H1 (cell line): ENCODE results near the gene HEPHL1. TPM values are rescaled to one million over a fixed set of nuclear protein-coding genes. Genes with fewer than 3 reads are reported as not detected.
A peak's percentile ranks its signal among the peaks of the same experiment; 100 is the strongest.

ENCODE experiments used
- CTCF ChIA-PET: fragments of 300-600 bp; sonication (Branson Sonifier 250); formaldehyde crosslinking; loops from one replicate; lab custom pipeline; 2021; ENCODE audit not compliant: partially characterized antibody; lab: Charles Lee
- POLR2A ChIA-PET: fragments of 300-600 bp; sonication (Branson Sonifier 250); formaldehyde crosslinking; loops from one replicate; lab custom pipeline; 2021; ENCODE audit warnings: inconsistent platforms; ENCODE audit not compliant: partially characterized antibody; lab: Charles Lee
- DNase-seq, 2 experiments: peaks; one replicate each; pipeline versions ENCODE4 v3.0.0 to v3.0.0-alpha.2; 2010 to 2022; ENCODE audit warnings: low spot score in 2 of 2, low read depth in 1 of 2, mixed read lengths in 1 of 2
- FAIRE-seq: peaks from 2 replicates; lab custom pipeline; 2011; peaks lifted over from hg19 to GRCh38; lab: Jason Lieb, UNC
- H2AFZ ChIP-seq: 2 replicates; pipeline ENCODE4 v1.8.1; 2012; ENCODE audit warnings: low read length, inconsistent platforms
- H2AK5ac ChIP-seq: 2 replicates; pipeline ENCODE4 v1.6.1; 2013; ENCODE audit warnings: low read depth, low read length
- H2BK120ac ChIP-seq: replicated peaks from 2 replicates; pipeline ENCODE3; 2013; ENCODE audit warnings: low read depth, low read length, inconsistent platforms
- H2BK12ac ChIP-seq: 2 replicates; pipeline ENCODE4 v1.6.1; 2013; ENCODE audit warnings: low read depth, low read length
- H2BK15ac ChIP-seq: 2 replicates; pipeline ENCODE4 v1.6.1; 2013; ENCODE audit warnings: low read length
- H2BK20ac ChIP-seq: 2 replicates; pipeline ENCODE4 v1.6.1; 2013; ENCODE audit warnings: low read length
- H2BK5ac ChIP-seq: 2 replicates; pipeline ENCODE4 v1.6.1; 2013; ENCODE audit warnings: low read depth, low read length
- H3K14ac ChIP-seq: 2 replicates; pipeline ENCODE4 v1.6.1; 2013; ENCODE audit warnings: inconsistent platforms; ENCODE audit not compliant: insufficient read length
- H3K18ac ChIP-seq: 2 replicates; pipeline ENCODE4 v1.6.1; 2013; ENCODE audit warnings: low read length; ENCODE audit errors: extremely low read depth
- H3K23ac ChIP-seq: 2 replicates; pipeline ENCODE4 v1.6.1; 2013; ENCODE audit warnings: inconsistent platforms; ENCODE audit not compliant: insufficient read length
- H3K23me2 ChIP-seq: 2 replicates; pipeline ENCODE4 v1.6.1; 2013; ENCODE audit warnings: low read depth, low read length
- H3K27ac ChIP-seq: 2 replicates; pipeline ENCODE4 v1.6.1; 2011; ENCODE audit warnings: low read depth, low read length, inconsistent platforms
- H3K27me3 ChIP-seq, 4 experiments: replicated peaks in 1 of 4; 1 replicate in 1 of 4; 2 replicates in 3 of 4; pipeline versions ENCODE4 v1.6.1 to v1.8.1; 2011 to 2013; ENCODE audit warnings: low read length in 3 of 4, mild to moderate bottlenecking in 3 of 4, inconsistent platforms in 2 of 4, mixed read lengths in 2 of 4, moderate library complexity in 1 of 4; ENCODE audit not compliant: control insufficient read depth in 3 of 4, insufficient read depth in 3 of 4; ENCODE audit errors: extremely low read depth in 1 of 4
- H3K36me3 ChIP-seq, 4 experiments: 2 replicates each; pipeline versions ENCODE4 v1.6.1 to v1.8.1; 2011 to 2013; ENCODE audit warnings: mild to moderate bottlenecking in 4 of 4, low read length in 3 of 4, moderate library complexity in 2 of 4, control low read depth in 1 of 4, inconsistent platforms in 1 of 4; ENCODE audit not compliant: insufficient read depth in 4 of 4, control insufficient read depth in 2 of 4
- H3K4ac ChIP-seq: replicated peaks from 2 replicates; pipeline ENCODE3; 2013; ENCODE audit warnings: low read length, low read depth, mixed read lengths, inconsistent platforms; ENCODE audit not compliant: insufficient read length
- H3K4me1 ChIP-seq, 4 experiments: replicated peaks in 1 of 4; 1 replicate in 1 of 4; 2 replicates in 3 of 4; pipeline versions ENCODE4 v1.6.1 to v1.8.1; 2011 to 2013; ENCODE audit warnings: low read length in 3 of 4, inconsistent platforms in 2 of 4, mixed read lengths in 1 of 4; ENCODE audit not compliant: insufficient read depth in 4 of 4, control insufficient read depth in 3 of 4
- H3K4me2 ChIP-seq, 2 experiments: 2 replicates each; pipeline versions ENCODE4 v1.6.1 to v1.8.1; 2011 to 2013; ENCODE audit warnings: low read depth in 2 of 2, low read length in 2 of 2, control low read depth in 1 of 2, inconsistent platforms in 1 of 2, mild to moderate bottlenecking in 1 of 2; ENCODE audit not compliant: insufficient read depth in 1 of 2
- H3K4me3 ChIP-seq, 4 experiments: fragments of 200-600, 300-600 bp in 1 of 4; sonication (generic), shearing (Covaris generic), sonication (Bioruptor Twin) in 1 of 4; 2 replicates each; pipeline versions ENCODE4 v1.5.1 to v1.8.1; 2011 to 2016; ENCODE audit warnings: low read length in 4 of 4, low read depth in 3 of 4, control low read depth in 2 of 4, inconsistent platforms in 2 of 4, mild to moderate bottlenecking in 2 of 4, mixed read lengths in 1 of 4, moderate library complexity in 1 of 4; ENCODE audit not compliant: insufficient read depth in 2 of 4; ENCODE audit errors: extremely low read depth in 1 of 4
- H3K56ac ChIP-seq: replicated peaks from 2 replicates; pipeline ENCODE3; 2013; ENCODE audit warnings: low read depth, mild to moderate bottlenecking, mixed read lengths, low read length, inconsistent platforms; ENCODE audit not compliant: insufficient read length
- H3K79me1 ChIP-seq: 2 replicates; pipeline ENCODE4 v1.6.1; 2013; ENCODE audit warnings: low read depth, low read length, control low read depth
- H3K79me2 ChIP-seq, 2 experiments: 2 replicates each; pipeline versions ENCODE4 v1.6.1 to v1.8.1; 2012 to 2013; ENCODE audit warnings: low read length in 2 of 2, mild to moderate bottlenecking in 2 of 2, inconsistent platforms in 1 of 2; ENCODE audit not compliant: insufficient read depth in 2 of 2, control insufficient read depth in 1 of 2
- H3K9ac ChIP-seq, 4 experiments: replicated peaks in 1 of 4; 1 replicate in 1 of 4; 2 replicates in 3 of 4; pipeline versions ENCODE4 v1.6.1 to v1.8.1; 2011 to 2013; ENCODE audit warnings: low read depth in 3 of 4, low read length in 3 of 4, control low read depth in 2 of 4, mild to moderate bottlenecking in 2 of 4, moderate library complexity in 2 of 4, inconsistent platforms in 1 of 4; ENCODE audit errors: extremely low read depth in 1 of 4
- H3K9me3 ChIP-seq, 2 experiments: 2 replicates each; pipeline versions ENCODE4 v1.6.1 to v1.8.1; 2012 to 2013; ENCODE audit warnings: mild to moderate bottlenecking in 2 of 2, moderate library complexity in 2 of 2, control low read depth in 1 of 2, inconsistent platforms in 1 of 2, low read depth in 1 of 2, low read length in 1 of 2, mixed read lengths in 1 of 2; ENCODE audit not compliant: insufficient read depth in 2 of 2
- H4K20me1 ChIP-seq, 2 experiments: replicated peaks in 1 of 2; 2 replicates each; pipeline versions ENCODE3 to v1.8.1; 2011 to 2013; ENCODE audit warnings: inconsistent platforms in 2 of 2, low read length in 2 of 2, mild to moderate bottlenecking in 1 of 2; ENCODE audit not compliant: insufficient read depth in 2 of 2, control insufficient read depth in 1 of 2
- H4K5ac ChIP-seq: 2 replicates; pipeline ENCODE4 v1.6.1; 2013; ENCODE audit warnings: low read length, low read depth, mixed read lengths, inconsistent platforms; ENCODE audit not compliant: insufficient read length
- H4K8ac ChIP-seq: 2 replicates; pipeline ENCODE4 v1.8.0; 2013; ENCODE audit warnings: mild to moderate bottlenecking, moderate library complexity, low read length, inconsistent platforms; ENCODE audit not compliant: insufficient read depth; ENCODE audit errors: extremely low read depth
- H4K91ac ChIP-seq: replicated peaks from 2 replicates; pipeline ENCODE3; 2013; ENCODE audit warnings: low read length, mixed read lengths, inconsistent platforms; ENCODE audit not compliant: insufficient read length
- ATF3 ChIP-seq: IDR thresholded peaks from 2 replicates; pipeline ENCODE4 v1.6.1; 2011; ENCODE audit warnings: low read depth, mild to moderate bottlenecking, low read length; ENCODE audit not compliant: insufficient read depth
- BACH1 ChIP-seq: IDR thresholded peaks from 2 replicates; pipeline ENCODE4 v1.6.1; 2012; ENCODE audit warnings: low read length, improper control_type of control experiment
- CBX8 ChIP-seq: fragments of 300-800, 300-1000 bp; sonication (generic); IDR thresholded peaks from 2 replicates; pipeline ENCODE4 v1.7.1; 2016; ENCODE audit warnings: low read depth, low read length, borderline replicate concordance
- FOSL1 ChIP-seq: IDR thresholded peaks from 2 replicates; pipeline ENCODE4 v1.6.1; 2011; ENCODE audit warnings: mild to moderate bottlenecking, low read depth, low read length, moderate library complexity; ENCODE audit not compliant: insufficient read depth
- GABPA ChIP-seq: IDR thresholded peaks from 2 replicates; pipeline ENCODE4 v1.6.1; 2011; ENCODE audit warnings: mild to moderate bottlenecking, low read length, moderate library complexity, borderline replicate concordance; ENCODE audit not compliant: insufficient read depth
- GTF2F1 ChIP-seq: IDR thresholded peaks from 2 replicates; pipeline ENCODE4 v1.6.1; 2012; ENCODE audit warnings: low read depth, low read length, improper control_type of control experiment, borderline replicate concordance
- KDM1A ChIP-seq: fragments of 200-600, 300-600 bp; sonication (generic); IDR thresholded peaks from 2 replicates; pipeline ENCODE4 v1.7.1; 2016; ENCODE audit warnings: mild to moderate bottlenecking, low read length, borderline replicate concordance
- MAFK ChIP-seq: IDR thresholded peaks from 2 replicates; pipeline ENCODE4 v1.6.1; 2012; ENCODE audit warnings: low read depth, mild to moderate bottlenecking, improper control_type of control experiment, low read length
- NANOG ChIP-seq: IDR thresholded peaks from 2 replicates; pipeline ENCODE4 v1.6.1; 2011; ENCODE audit warnings: low read length, low read depth, mild to moderate bottlenecking, inconsistent platforms; ENCODE audit not compliant: insufficient read depth, poor library complexity, severe bottlenecking
- NRF1 ChIP-seq: IDR thresholded peaks from 2 replicates; pipeline ENCODE4 v1.6.1; 2011; ENCODE audit warnings: mild to moderate bottlenecking, low read depth, low read length, improper control_type of control experiment
- PHF8 ChIP-seq: fragments of 200-600 bp; sonication (generic); conservative IDR thresholded peaks from 2 replicates; pipeline ENCODE4 v1.7.1; 2012; ENCODE audit warnings: low read depth, mild to moderate bottlenecking, inconsistent platforms, low read length, moderate library complexity
- POU5F1 ChIP-seq: IDR thresholded peaks from 2 replicates; pipeline ENCODE4 v1.6.1; 2011; ENCODE audit warnings: low read depth, mild to moderate bottlenecking, low read length, moderate library complexity
- RXRA ChIP-seq: IDR thresholded peaks from 2 replicates; pipeline ENCODE4 v1.6.1; 2011; ENCODE audit warnings: low read depth, mild to moderate bottlenecking, low read length, moderate library complexity; ENCODE audit not compliant: insufficient read depth
- TCF12 ChIP-seq: IDR thresholded peaks from 2 replicates; pipeline ENCODE4 v1.6.1; 2011; ENCODE audit warnings: low read depth, mild to moderate bottlenecking, low read length
- WGBS, 2 experiments: shearing (Covaris generic) in 1 of 2; methylation state at CpG; one replicate each; pipeline versions ENCODE4 v1.1.6 to v1.1.7; 2013 to 2015; ENCODE audit warnings: low lambda C conversion rate in 2 of 2, mixed read lengths in 2 of 2, inconsistent platforms in 1 of 2, low coverage in 1 of 2, missing lambda C conversion rate in 1 of 2; ENCODE audit not compliant: insufficient replicate concordance in 2 of 2, insufficient coverage in 1 of 2, insufficient read length in 1 of 2; ENCODE audit errors: extremely low coverage in 1 of 2, missing lambda C conversion rate in 1 of 2; 5-methylcytosine and 5-hydroxymethylcytosine counted together
- polyA plus RNA-seq, 7 experiments: library from polyadenylated mRNA; depleted of rRNA in 3 of 7; stranded (reverse) in 5 of 7; unstranded in 2 of 7; fragments of >200 nt in 5 of 7; fragments of 200-250 nt in 2 of 7; gene quantifications; 1 replicate in 5 of 7; 2 replicates in 1 of 7; 4 replicates in 1 of 7; pipeline versions ENCODE4 v1.2.1 to v1.2.3, GENCODE V29; 2011 to 2013; ENCODE audit warnings: missing spikeins in 2 of 7, mixed read lengths in 2 of 7
- total RNA-seq: library from RNA; stranded (reverse); fragmentation: NEBNext Ultra II Directional; extraction: Animal tissue kit (Norgen Biotek cat#: 25700); gene quantifications from 2 replicates; pipeline ENCODE4 v1.2.1, GENCODE V29; 2021

HEPHL1 gene
- total and polyA plus RNA-seq, 2 of the 8 experiments (the other 6 are each of a cell fraction or from before 2014, with no cell fraction given) = 0.09 to 0.11 TPM

DNA sequence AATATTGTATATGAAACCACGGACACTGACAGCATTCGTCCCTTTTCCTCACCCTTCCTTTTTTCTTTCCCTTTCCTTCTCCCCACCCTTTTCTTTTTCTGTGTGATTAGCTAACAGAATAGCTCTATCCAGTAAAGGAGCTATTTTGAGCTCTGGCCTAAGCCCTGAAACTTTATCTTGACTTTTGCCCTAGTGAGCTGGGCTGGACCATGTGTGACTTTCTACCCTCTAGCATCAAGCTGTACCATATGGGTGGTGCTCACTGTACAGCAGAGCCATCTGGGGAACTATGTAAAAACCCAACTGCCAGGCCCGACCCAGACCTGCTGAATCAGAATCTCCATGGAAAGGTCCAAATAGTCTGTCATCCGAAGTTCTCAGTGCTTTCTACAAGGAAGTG lies 85.6 kb downstream of the HEPHL1 start:
- Histone ChIP-seq H3K23me2 (no peaks in the 10 kb centered on the region), H3K36me3 (0 out of 8 replicates have a peak, but pooled peaks cover 0 to 2% (median 0%) of the 10 kb centered on the region in 4 experiments), H2BK5ac (no peak overlapping the region), H3K27me3 (no peaks in the 10 kb centered on the region), H2AK5ac (no peak overlapping the region), H2BK20ac (no peak overlapping the region), H3K27ac (no peak overlapping the region), H3K4me1 (peaks cover 0 to 3% (median 0%) of the 10 kb centered on the region in 4 experiments; a peak in 2 of 7 replicates), H2BK12ac (no peak overlapping the region), H3K14ac (no peak overlapping the region), H3K79me1 (no peaks in the 10 kb centered on the region), H2AFZ (no peak overlapping the region), H3K56ac (no peak overlapping the region), H3K23ac (no peak overlapping the region), H3K4me2 (no peak overlapping the region), H4K91ac (no peak overlapping the region), H4K5ac (no peak overlapping the region), H3K9ac (no peak overlapping the region), H2BK15ac (no peak overlapping the region), H4K8ac (no peak overlapping the region), H3K18ac (no peak overlapping the region), H3K79me2 (no peaks in the 10 kb centered on the region), H2BK120ac (peak overlapping the region; percentile 10), H3K9me3 (no peaks in the 10 kb centered on the region; a peak in 1 of 4 replicates), H4K20me1 (no peaks in the 10 kb centered on the region), H3K4ac (no peak overlapping the region), H3K4me3 (no peak overlapping the region)
- POLR2A ChIA-PET = no interaction called here
- FAIRE-seq = no peak
- DNase-seq = no peak
- CTCF ChIA-PET = interaction anchor here (0.6 to 2.4 kb wide), 8 partner anchors 13 to 297 kb away, joined by 3 to 6 read pairs (median 3); no protein-coding TSS in a partner anchor
- WGBS, 2 experiments = 99% methylated on average over 4 of the region's 4 CpGs; no CpG with 5 or more reads in 1 of the 2 experiments
- no peak for TF ChIP-seq PHF8
- TF ChIP-seq MAFK = no peak
- no peak for TF ChIP-seq GABPA
- TF ChIP-seq RXRA = no peak
- TF ChIP-seq ATF3 = no peak
- TF ChIP-seq NANOG = no peak
- TF ChIP-seq POU5F1 = no peak
- no peak for TF ChIP-seq FOSL1
- TF ChIP-seq NRF1 = no peak
- TF ChIP-seq CBX8 = no peak
- no peak for TF ChIP-seq BACH1
- no peak for TF ChIP-seq TCF12
- TF ChIP-seq GTF2F1 = no peak
- no peak for TF ChIP-seq KDM1A
